ENCODE measurements around the gene RNF26. TPM values are rescaled to one million over a fixed set of nuclear protein-coding genes. Genes with fewer than 3 reads are reported as not detected.

Gene RNF26
- total and polyA plus RNA-seq, 2 of the 13 experiments (the other 11 are each of a cell fraction or from before 2014, with no cell fraction given), result 11.9 to 26.3 TPM

DNA sequence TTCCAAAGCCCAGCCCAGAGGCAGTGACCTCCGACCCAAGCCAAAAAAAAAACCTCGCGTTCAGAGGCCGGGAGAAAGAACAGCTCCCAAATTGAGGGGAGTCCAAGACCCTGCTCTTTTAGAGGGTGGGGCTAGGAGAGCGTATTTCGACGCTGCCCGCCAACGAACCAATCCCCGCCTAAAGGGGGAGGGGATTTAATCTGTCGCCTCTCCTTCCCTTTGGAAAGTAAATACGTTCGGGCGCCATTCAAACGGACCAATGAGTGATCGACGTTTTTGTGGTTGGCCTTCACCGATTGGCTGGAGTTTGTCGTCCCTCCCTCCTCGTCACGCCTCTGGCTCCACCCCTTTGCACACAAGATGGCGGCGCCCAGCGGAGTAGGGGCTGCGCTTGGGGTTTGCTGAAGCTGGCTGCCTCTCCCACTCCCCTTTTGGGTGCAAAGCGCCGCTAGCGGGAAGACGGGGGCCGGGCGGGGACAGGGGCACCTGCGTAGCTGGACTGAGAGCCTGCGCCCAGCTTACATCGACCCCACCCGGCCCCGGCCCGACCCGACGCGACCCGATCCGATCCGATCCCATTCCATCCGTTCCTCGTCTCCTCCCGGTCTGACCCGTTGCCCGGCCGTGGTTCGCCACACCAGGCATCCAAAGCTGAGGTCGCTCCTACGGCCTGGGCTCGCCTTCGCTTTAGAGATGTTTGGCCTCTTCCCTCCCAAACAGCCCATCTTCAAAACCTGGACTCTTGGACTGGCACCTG, at the start of gene RNF26 (continued):
- TF ChIP-seq, protein P1, sequence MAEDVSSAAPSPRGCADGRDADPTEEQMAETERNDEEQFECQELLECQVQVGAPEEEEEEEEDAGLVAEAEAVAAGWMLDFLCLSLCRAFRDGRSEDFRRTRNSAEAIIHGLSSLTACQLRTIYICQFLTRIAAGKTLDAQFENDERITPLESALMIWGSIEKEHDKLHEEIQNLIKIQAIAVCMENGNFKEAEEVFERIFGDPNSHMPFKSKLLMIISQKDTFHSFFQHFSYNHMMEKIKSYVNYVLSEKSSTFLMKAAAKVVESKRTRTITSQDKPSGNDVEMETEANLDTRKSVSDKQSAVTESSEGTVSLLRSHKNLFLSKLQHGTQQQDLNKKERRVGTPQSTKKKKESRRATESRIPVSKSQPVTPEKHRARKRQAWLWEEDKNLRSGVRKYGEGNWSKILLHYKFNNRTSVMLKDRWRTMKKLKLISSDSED (CRISPR knock-in tag; IDR thresholded peaks at IDR 0.05), result no peak
- peak; percentile 82 for TF ChIP-seq FOXA3 (CRISPR knock-in tag; IDR thresholded peaks at IDR 0.05)
- TF ChIP-seq SNAI1 (CRISPR knock-in tag; IDR thresholded peaks at IDR 0.05; ENCODE audit: borderline replicate concordance), result no peak
- TF ChIP-seq, protein P2, sequence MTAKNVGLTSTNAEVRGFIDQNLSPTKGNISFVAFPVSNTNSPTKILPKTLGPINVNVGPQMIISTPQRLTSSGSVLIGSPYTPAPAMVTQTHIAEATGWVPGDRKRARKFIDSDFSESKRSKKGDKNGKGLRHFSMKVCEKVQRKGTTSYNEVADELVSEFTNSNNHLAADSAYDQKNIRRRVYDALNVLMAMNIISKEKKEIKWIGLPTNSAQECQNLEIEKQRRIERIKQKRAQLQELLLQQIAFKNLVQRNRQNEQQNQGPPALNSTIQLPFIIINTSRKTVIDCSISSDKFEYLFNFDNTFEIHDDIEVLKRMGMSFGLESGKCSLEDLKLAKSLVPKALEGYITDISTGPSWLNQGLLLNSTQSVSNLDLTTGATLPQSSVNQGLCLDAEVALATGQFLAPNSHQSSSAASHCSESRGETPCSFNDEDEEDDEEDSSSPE (CRISPR knock-in tag; IDR thresholded peaks at IDR 0.05), result peak; percentile 96
- TF ChIP-seq ATAD3A (CRISPR knock-in tag; IDR thresholded peaks at IDR 0.05), result no peak
- no peak for TF ChIP-seq ZSCAN9 (CRISPR knock-in tag; IDR thresholded peaks at IDR 0.05; ENCODE audit: borderline replicate concordance)
- peak; percentile 88 for TF ChIP-seq TAF1 (CRISPR knock-in tag; IDR thresholded peaks at IDR 0.05)
- TF ChIP-seq ZNF724P (CRISPR knock-in tag; IDR thresholded peaks at IDR 0.05; ENCODE audit: borderline replicate concordance), result peak; percentile 37; the same call in 1 of the 2 replicates
- peak; percentile 92 for TF ChIP-seq CREB1 (IDR thresholded peaks at IDR 0.05)
- TF ChIP-seq CREB1 (CRISPR knock-in tag; IDR thresholded peaks at IDR 0.05), result peak; percentile 96
- TF ChIP-seq, protein P3, sequence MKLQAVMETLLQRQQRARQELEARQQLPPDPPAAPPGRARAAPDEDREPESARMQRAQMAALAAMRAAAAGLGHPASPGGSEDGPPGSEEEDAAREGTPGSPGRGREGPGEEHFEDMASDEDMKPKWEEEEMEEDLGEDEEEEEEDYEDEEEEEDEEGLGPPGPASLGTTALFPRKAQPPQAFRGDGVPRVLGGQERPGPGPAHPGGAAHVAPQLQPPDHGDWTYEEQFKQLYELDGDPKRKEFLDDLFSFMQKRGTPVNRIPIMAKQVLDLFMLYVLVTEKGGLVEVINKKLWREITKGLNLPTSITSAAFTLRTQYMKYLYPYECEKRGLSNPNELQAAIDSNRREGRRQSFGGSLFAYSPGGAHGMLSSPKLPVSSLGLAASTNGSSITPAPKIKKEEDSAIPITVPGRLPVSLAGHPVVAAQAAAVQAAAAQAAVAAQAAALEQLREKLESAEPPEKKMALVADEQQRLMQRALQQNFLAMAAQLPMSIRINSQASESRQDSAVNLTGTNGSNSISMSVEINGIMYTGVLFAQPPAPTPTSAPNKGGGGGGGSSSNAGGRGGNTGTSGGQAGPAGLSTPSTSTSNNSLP (IDR thresholded peaks at IDR 0.05; ENCODE audit: low read depth, low read length), result peak; percentile 15; the same call in 1 of the 2 replicates
- no peak for TF ChIP-seq ZNF343 (CRISPR knock-in tag; IDR thresholded peaks at IDR 0.05)
- TF ChIP-seq ZBTB38 (CRISPR knock-in tag; IDR thresholded peaks at IDR 0.05), result no peak
- TF ChIP-seq, protein P4, sequence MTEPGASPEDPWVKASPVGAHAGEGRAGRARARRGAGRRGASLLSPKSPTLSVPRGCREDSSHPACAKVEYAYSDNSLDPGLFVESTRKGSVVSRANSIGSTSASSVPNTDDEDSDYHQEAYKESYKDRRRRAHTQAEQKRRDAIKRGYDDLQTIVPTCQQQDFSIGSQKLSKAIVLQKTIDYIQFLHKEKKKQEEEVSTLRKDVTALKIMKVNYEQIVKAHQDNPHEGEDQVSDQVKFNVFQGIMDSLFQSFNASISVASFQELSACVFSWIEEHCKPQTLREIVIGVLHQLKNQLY (CRISPR knock-in tag; IDR thresholded peaks at IDR 0.05), result no peak
- TF ChIP-seq ASH2L (IDR thresholded peaks at IDR 0.05; ENCODE audit: insufficient read length, low read depth, low read length), result peak; percentile 90
- 0 out of 2 replicates have a peak, but pooled peaks have one; percentile 32 for TF ChIP-seq ARNT2 (CRISPR knock-in tag; IDR thresholded peaks at IDR 0.05; ENCODE audit: low read depth)
- TF ChIP-seq, protein P5, sequence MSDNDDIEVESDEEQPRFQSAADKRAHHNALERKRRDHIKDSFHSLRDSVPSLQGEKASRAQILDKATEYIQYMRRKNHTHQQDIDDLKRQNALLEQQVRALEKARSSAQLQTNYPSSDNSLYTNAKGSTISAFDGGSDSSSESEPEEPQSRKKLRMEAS (IDR thresholded peaks at IDR 0.05), result 0 out of 2 replicates have a peak, but pooled peaks have one; percentile 35
- TF ChIP-seq ZFP41 (CRISPR knock-in tag; IDR thresholded peaks at IDR 0.05; ENCODE audit: borderline replicate concordance), result no peak
- peak; percentile 28; the same call in 1 of the 2 replicates for TF ChIP-seq ZNF335 (CRISPR knock-in tag; IDR thresholded peaks at IDR 0.05)
- TF ChIP-seq, protein P6, sequence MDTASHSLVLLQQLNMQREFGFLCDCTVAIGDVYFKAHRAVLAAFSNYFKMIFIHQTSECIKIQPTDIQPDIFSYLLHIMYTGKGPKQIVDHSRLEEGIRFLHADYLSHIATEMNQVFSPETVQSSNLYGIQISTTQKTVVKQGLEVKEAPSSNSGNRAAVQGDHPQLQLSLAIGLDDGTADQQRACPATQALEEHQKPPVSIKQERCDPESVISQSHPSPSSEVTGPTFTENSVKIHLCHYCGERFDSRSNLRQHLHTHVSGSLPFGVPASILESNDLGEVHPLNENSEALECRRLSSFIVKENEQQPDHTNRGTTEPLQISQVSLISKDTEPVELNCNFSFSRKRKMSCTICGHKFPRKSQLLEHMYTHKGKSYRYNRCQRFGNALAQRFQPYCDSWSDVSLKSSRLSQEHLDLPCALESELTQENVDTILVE (CRISPR knock-in tag; IDR thresholded peaks at IDR 0.05), result peak; percentile 63; the same call in 1 of the 2 replicates
- TF ChIP-seq TBX3 (IDR thresholded peaks at IDR 0.05; ENCODE audit: borderline replicate concordance), result no peak
- TF ChIP-seq HIVEP1 (CRISPR knock-in tag; IDR thresholded peaks at IDR 0.05), result no peak
